Measurements from ENCODE around the gene TMEM242. TPM values are rescaled to one million over a fixed set of nuclear protein-coding genes. Genes with fewer than 3 reads are reported as not detected.

The TMEM242 gene
- total RNA-seq, 4 donors from 2014 or later = 3.5 to 13.6 (median 5.2) TPM

GRCh38 chr6:157263881-157264397, 59.4 kb downstream of the TMEM242 start:
- DNase-seq (ENCODE audit: low spot score) = no peak
- ATAC-seq (ENCODE audit: low FRiP score) = no peak
- TF ChIP-seq, protein P1, sequence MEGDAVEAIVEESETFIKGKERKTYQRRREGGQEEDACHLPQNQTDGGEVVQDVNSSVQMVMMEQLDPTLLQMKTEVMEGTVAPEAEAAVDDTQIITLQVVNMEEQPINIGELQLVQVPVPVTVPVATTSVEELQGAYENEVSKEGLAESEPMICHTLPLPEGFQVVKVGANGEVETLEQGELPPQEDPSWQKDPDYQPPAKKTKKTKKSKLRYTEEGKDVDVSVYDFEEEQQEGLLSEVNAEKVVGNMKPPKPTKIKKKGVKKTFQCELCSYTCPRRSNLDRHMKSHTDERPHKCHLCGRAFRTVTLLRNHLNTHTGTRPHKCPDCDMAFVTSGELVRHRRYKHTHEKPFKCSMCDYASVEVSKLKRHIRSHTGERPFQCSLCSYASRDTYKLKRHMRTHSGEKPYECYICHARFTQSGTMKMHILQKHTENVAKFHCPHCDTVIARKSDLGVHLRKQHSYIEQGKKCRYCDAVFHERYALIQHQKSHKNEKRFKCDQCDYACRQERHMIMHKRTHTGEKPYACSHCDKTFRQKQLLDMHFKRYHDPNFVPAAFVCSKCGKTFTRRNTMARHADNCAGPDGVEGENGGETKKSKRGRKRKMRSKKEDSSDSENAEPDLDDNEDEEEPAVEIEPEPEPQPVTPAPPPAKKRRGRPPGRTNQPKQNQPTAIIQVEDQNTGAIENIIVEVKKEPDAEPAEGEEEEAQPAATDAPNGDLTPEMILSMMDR (IDR thresholded peaks at IDR 0.05) = no peak

GRCh38 chr6:157263146-157263545, 60.2 kb downstream of the TMEM242 start:
- DNase-seq (ENCODE audit: low spot score) = no peak
- TF ChIP-seq, protein P1 (IDR thresholded peaks at IDR 0.05) = no peak

DNA sequence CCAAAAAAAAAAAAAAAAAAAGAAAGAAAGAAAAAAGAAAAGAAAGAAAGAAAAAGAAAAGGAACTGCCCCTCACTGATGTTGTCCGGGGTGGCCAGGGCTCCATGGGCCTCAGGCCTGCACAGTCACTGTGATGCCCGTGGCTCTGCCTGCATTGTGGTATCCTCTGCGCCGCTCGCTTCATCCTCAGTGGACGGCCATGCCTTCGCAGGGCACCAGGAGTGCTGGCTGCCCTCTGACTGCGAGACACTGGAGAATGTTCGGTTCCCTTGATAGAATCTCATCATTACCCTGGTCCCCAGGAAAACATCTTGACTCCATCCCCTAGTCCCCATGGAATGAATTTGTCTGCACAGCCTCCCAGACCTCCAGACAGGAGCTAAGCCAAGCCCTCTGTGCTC, 61.7 kb downstream of the TMEM242 start:
- DNase-seq (ENCODE audit: low spot score) (no peak), ATAC-seq (ENCODE audit: low FRiP score) (no peak)
- TF ChIP-seq, protein P1 (IDR thresholded peaks at IDR 0.05) = no peak

More at GRCh38 chr6:157263146-157263545, 60.2 kb downstream of the TMEM242 start:
- no peak for ATAC-seq (ENCODE audit: low FRiP score)

- no peak for DNase-seq (ENCODE audit: low spot score)
These were observed 62.4 kb downstream of the TMEM242 start for GRCh38 chr6:157260735-157261410.

GRCh38 chr6:157259443-157259842, 63.9 kb downstream of the TMEM242 start:
- TF ChIP-seq, protein P1 (IDR thresholded peaks at IDR 0.05) = no peak
- DNase-seq (ENCODE audit: low spot score) = no peak
- no peak for ATAC-seq (ENCODE audit: low FRiP score)

More at GRCh38 chr6:157260735-157261410, 62.4 kb downstream of the TMEM242 start:
- ATAC-seq (ENCODE audit: low FRiP score) = no peak
- TF ChIP-seq, protein P1 (IDR thresholded peaks at IDR 0.05) = no peak

DNA sequence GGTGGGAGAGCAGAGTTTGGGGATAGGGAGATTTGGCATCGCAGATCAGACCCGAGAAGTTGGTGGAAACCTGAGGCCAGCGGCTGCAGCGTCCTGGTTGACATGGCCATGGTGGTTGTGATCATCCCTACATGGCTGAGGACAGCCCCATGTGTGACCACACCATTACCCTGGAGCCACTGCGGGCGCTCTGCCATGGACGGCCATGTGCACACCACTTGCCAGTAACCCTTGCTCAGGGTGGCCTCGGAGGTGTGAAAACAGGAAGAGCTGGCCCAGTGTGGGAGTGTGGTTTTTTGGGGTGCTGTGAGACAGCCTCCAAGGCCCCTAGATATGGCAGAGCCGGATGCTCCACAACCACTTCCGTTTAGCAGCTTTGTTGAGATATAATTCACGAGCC, 64.4 kb downstream of the TMEM242 start:
- ATAC-seq (ENCODE audit: low FRiP score) (no peak), DNase-seq (ENCODE audit: low spot score) (no peak)
- TF ChIP-seq, protein P1 (IDR thresholded peaks at IDR 0.05) = no peak

GRCh38 chr6:157255079-157255478, 68.2 kb downstream of the TMEM242 start:
- DNase-seq (ENCODE audit: low spot score) (no peak), ATAC-seq (ENCODE audit: low FRiP score) (no peak)
- TF ChIP-seq, protein P1 (IDR thresholded peaks at IDR 0.05) = no peak

Measured in omental fat pad (tissue), 4 donors.